PC-3 (cell line): ENCODE measurements around the gene CEP68. TPM values are rescaled to one million over a fixed set of nuclear protein-coding genes. Genes with fewer than 3 reads are reported as not detected.
A peak's percentile ranks its signal among the peaks of the same experiment; 100 is the strongest.

Experiments
- ATAC-seq: fragments of 200-7000 bp; cut with Tn5 transposase; 2 replicates; pipeline ENCODE4 v1.9.1; 2020; ENCODE audit warnings: mild to moderate bottlenecking, moderate library complexity
- BruUV-seq: library from RNA; stranded (reverse); fragments of 400-500 nt; replicated peaks from 2 replicates; lab custom pipeline; 2021; lab: Mats Ljungman, UMichigan
- CTCF ChIA-PET: fragments of 300-600 bp; sonication (Branson Sonifier 250); formaldehyde crosslinking; loops from one replicate; lab custom pipeline; 2022; ENCODE audit warnings: antibody characterized with exemption; lab: Charles Lee
- POLR2A ChIA-PET: fragments of 300-600 bp; sonication (Branson Sonifier 250); formaldehyde crosslinking; loops from one replicate; lab custom pipeline; 2022; ENCODE audit warnings: antibody characterized with exemption; ENCODE audit not compliant: unreplicated experiment; lab: Charles Lee
- DNase-seq: peaks from one replicate; pipeline ENCODE4 v3.0.0-alpha.2; 2015
- H2AFZ ChIP-seq: fragments of 300-600 bp; sonication (generic); 2 replicates; pipeline ENCODE4 v1.6.0; 2016; ENCODE audit warnings: antibody characterized with exemption, low read length
- H3F3A ChIP-seq: fragments of 300-600 bp; sonication (generic); one replicate; pipeline ENCODE4 v1.6.0; 2017; ENCODE audit warnings: antibody characterized with exemption, low read length, control low read depth, mild to moderate bottlenecking; ENCODE audit not compliant: unreplicated experiment
- H3K27ac ChIP-seq: fragments of 300-600 bp; sonication (generic); 2 replicates; pipeline ENCODE4 v1.5.1; 2016; ENCODE audit warnings: mild to moderate bottlenecking, low read length
- H3K27me3 ChIP-seq: fragments of 300-600 bp; sonication (generic); 2 replicates; pipeline ENCODE4 v1.6.1; 2016; ENCODE audit warnings: low read length, mixed read lengths
- H3K36me3 ChIP-seq: fragments of 300-600 bp; sonication (generic); 2 replicates; pipeline ENCODE4 v1.6.1; 2016; ENCODE audit warnings: low read depth, mixed run types, low read length, mixed read lengths
- H3K4me1 ChIP-seq: fragments of 300-600 bp; sonication (generic); 2 replicates; pipeline ENCODE4 v1.5.1; 2016; ENCODE audit warnings: low read length; ENCODE audit not compliant: insufficient read depth
- H3K4me2 ChIP-seq: fragments of 300-600 bp; sonication (generic); 2 replicates; pipeline ENCODE4 v1.6.0; 2016; ENCODE audit warnings: low read length
- H3K4me3 ChIP-seq: fragments of 300-600 bp; sonication (generic); 2 replicates; pipeline ENCODE4 v1.5.1; 2016; ENCODE audit warnings: mild to moderate bottlenecking, low read length, mixed read lengths
- H3K79me2 ChIP-seq: fragments of 300-600 bp; sonication (generic); 2 replicates; pipeline ENCODE4 v1.6.1; 2017; ENCODE audit warnings: low read length, mixed read lengths
- H3K9ac ChIP-seq: fragments of 300-600 bp; sonication (generic); 2 replicates; pipeline ENCODE4 v1.6.0; 2016; ENCODE audit warnings: mild to moderate bottlenecking, low read length
- H3K9me2 ChIP-seq: fragments of 300-600 bp; sonication (generic); replicated peaks from 2 replicates; pipeline ENCODE4 v1.6.1; 2016; ENCODE audit warnings: mixed run types, low read length, mixed read lengths
- H3K9me3 ChIP-seq: fragments of 300-600 bp; sonication (generic); 2 replicates; pipeline ENCODE4 v1.6.1; 2016; ENCODE audit warnings: low read length, mixed read lengths
- H4K20me1 ChIP-seq: fragments of 300-600 bp; sonication (generic); 2 replicates; pipeline ENCODE4 v1.6.1; 2016; ENCODE audit warnings: low read length, mixed read lengths
- CTCF ChIP-seq: fragments of 300-600 bp; sonication (generic); conservative IDR thresholded peaks from 2 replicates; pipeline ENCODE4 v1.5.1; 2017; ENCODE audit warnings: antibody characterized with exemption, low read depth, mild to moderate bottlenecking, low read length
- EZH2 ChIP-seq: fragments of 300-600 bp; sonication (generic); IDR thresholded peaks from one replicate; pipeline ENCODE4 v1.6.1; 2017; ENCODE audit warnings: antibody characterized with exemption, mild to moderate bottlenecking, low read length; ENCODE audit not compliant: unreplicated experiment
- EZH2phosphoT487 ChIP-seq: fragments of 300-600 bp; sonication (generic); IDR thresholded peaks from 2 replicates; pipeline ENCODE4 v1.6.1; 2018; ENCODE audit warnings: mild to moderate bottlenecking, antibody characterized with exemption, low read length, borderline replicate concordance
- intact Hi-C: fragments of 100-400 bp; cut with micrococcal nuclease; formaldehyde crosslinking; loops from 2 replicates; pipeline ENCODE4 v1.9.0; 2023
- total RNA-seq: library from RNA; depleted of rRNA; stranded (reverse); fragments of >200 nt; gene quantifications from 2 replicates; pipeline ENCODE4 v1.2.3, GENCODE V29; 2014

Gene CEP68
- total RNA-seq, 1 experiment from 2014 or later: 3.4 TPM

DNA sequence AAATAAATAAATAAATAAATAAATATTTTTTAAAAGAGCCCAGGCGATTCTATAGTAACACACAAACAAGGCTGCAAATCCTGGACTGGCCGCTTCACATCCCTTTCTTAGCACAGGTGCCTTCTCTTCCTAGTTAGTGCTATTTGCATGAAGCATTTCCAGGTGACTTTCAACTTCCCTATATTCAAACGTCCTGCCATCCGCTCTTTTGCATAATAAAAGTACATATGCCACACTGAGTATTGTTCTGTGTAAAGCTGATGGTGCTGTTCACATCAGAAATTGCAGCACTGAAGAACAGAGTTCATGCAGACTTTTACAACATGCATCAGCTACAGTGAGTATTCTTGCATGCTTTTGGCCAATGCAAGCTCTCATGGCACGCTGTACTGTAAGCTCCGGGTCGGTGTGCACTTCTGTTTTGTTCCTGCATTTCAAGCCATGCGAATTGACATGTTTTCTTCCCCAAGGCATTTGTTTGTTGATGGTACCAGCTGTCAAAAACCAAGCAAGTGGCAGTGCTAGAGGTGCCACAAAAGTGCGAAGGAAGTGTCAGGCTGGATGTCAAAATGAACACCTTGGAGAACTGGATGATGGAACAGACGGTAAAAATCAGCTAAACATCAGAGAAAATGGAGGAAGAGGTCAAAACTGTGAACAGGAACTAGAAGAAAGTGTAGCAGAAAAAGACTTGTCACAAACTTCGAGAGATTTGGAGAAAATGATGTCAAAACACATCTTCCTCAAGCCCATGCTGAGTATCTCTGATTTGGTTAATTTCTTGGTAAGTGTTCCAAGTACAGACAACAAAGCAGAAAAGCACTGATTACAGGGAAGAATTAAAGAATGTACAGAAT, 25.5 kb upstream of the CEP68 start:
- no peak for ATAC-seq
- no peak for DNase-seq
- Histone ChIP-seq H3K9me3 (no peaks in the 10 kb centered on the region), H3K9me2 (no peaks in the 10 kb centered on the region), H2AFZ (no peak overlapping the region), H3K9ac (no peak overlapping the region), H3K79me2 (no peaks in the 10 kb centered on the region), H3K4me1 (peaks cover 17% of the 10 kb centered on the region), H4K20me1 (no peaks in the 10 kb centered on the region), H3K4me3 (no peak overlapping the region), H3K27ac (no peak overlapping the region), H3F3A (no peaks in the 10 kb centered on the region), H3K4me2 (peak overlapping the region; percentile 75; the same call in 1 of the 2 replicates), H3K36me3 (no peaks in the 10 kb centered on the region), H3K27me3 (no peaks in the 10 kb centered on the region)
- no TSS peak for BruUV-seq
- TF ChIP-seq EZH2 (no peak), CTCF (no peak), EZH2phosphoT487 (no peak)
- CTCF ChIA-PET: no interaction called here
- POLR2A ChIA-PET: no interaction called here
- intact Hi-C loops: no loop called here

DNA sequence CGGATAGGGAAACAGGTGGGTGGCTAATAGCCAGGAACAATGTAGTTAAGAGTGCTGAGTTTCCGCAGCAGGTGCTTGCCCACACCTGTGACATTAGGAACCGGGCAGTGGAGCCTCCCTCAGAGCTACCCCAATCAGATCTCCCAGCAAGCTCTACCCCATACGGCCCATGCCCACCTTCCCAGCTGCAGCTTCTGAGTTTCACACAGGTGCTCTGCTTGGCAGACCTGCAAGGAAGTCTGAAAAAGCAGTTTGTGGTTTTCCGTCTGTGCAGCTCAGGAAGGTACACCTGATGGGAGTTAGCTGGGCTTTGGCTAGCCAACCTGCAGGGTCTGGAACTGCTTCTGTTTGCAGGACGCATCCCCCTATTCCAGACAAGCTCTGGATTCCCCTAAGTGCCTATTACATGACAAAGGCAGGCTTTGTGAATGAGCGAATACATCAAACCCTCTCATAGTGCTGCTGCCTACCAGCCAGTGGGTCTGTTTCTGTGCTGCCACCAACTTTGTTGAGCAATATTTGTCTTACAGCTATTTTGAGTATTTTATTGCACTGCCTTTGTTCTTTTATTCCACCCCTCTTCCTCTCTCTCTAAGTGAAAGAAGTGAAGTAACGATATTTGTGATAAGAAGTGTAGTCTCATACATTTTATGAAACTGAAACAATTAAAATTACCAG, 24.7 kb upstream of the CEP68 start:
- Histone ChIP-seq H3K27me3 (no peaks in the 10 kb centered on the region), H3K4me3 (peak overlapping the region; percentile 34; the same call in 1 of the 2 replicates), H3K79me2 (no peaks in the 10 kb centered on the region), H3K36me3 (no peaks in the 10 kb centered on the region), H3K4me2 (peak overlapping the region; percentile 75), H3K4me1 (peaks cover 17% of the 10 kb centered on the region), H3F3A (no peaks in the 10 kb centered on the region), H2AFZ (peak overlapping the region; percentile 28), H3K9ac (no peak overlapping the region), H3K9me2 (no peaks in the 10 kb centered on the region), H3K9me3 (no peaks in the 10 kb centered on the region), H3K27ac (peak overlapping the region; percentile 8; the same call in 1 of the 2 replicates), H4K20me1 (no peaks in the 10 kb centered on the region)
- intact Hi-C loops: no loop called here
- TF ChIP-seq EZH2 (no peak), EZH2phosphoT487 (no peak), CTCF (no peak)
- DNase-seq (peak; percentile 57), ATAC-seq (peak; percentile 79)
- POLR2A ChIA-PET: no interaction called here
- BruUV-seq: no TSS peak
- CTCF ChIA-PET: interaction anchor here (0.9 to 1.3 kb wide), 2 partner anchors 14 to 114 kb away, joined by 3 to 7 read pairs; no protein-coding TSS in a partner anchor
